ENCODE results near the gene MTHFD1L.
"Not testable (repeated sequence)": the region's sequence is repeated elsewhere in the genome, so short reads cannot be mapped to it uniquely, and the experiment has no call there.

The MTHFD1L gene

DNA sequence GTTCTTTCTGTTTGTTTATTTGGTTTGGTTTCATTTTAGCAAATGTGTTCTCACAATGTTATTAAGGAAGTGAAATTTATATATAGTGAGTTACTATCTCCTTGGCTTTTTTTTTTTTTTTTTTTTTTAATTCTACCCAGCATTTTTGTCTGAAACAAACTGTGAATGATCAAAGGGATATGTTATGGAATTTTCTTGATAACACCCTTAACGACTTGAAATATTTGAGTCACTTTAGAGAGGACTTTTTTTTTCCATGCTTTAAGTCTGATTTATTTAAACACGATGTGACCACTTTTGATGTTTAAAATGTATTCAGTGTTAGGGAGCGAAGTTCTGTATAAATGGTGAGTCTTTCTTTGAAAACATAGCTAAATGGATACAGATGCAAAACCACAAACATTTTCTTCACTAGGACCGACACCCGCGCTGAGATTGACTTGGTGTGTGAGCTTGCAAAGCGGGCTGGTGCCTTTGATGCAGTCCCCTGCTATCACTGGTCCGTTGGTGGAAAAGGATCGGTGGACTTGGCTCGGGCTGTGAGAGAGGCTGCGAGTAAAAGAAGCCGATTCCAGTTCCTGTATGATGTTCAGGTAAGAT lies 149.7 kb downstream of the MTHFD1L start:
- no peak for DNase-seq (ENCODE audit: low spot score)

DNA sequence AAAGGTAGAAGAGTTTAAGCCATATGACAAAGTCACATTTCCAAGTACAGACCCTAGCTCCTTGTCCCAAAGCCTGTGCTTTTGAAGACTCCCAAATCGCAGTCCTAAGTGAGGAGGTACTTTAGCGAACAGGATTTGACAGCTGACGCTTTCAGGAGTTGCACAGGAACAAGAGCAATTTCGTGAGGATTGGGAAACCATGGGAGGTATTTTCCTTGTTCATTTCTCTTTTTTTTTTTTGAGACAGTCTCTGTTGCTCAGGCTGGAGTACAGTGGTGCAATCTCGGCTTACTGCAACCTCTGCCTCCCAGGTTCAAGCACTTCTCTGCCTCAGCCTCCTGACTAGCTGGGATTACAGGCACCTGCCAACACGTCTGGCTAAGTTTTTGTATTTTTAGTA lies 150.6 kb downstream of the MTHFD1L start:
- no peak for DNase-seq (ENCODE audit: low spot score)

DNA sequence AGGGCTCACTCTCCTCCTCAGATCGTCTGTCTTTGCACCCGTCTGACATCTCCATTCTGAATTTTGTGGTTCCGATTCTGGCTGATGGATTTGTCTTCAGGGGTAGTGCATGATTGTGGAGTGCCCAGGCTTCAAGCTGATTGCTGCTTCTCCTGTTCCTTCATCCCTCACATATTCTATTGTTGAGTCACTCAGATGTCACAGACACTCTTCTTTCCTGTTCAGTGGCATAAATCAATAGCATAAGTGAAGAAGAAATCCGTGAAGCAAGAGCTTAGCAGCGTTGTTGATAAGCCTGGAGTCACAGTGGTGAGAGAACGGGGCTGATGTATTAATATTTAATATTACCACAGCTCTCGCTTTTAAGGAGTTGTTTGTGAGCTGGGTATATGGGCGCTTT lies 152.5 kb downstream of the MTHFD1L start:
- no peak for DNase-seq (ENCODE audit: low spot score)

DNA sequence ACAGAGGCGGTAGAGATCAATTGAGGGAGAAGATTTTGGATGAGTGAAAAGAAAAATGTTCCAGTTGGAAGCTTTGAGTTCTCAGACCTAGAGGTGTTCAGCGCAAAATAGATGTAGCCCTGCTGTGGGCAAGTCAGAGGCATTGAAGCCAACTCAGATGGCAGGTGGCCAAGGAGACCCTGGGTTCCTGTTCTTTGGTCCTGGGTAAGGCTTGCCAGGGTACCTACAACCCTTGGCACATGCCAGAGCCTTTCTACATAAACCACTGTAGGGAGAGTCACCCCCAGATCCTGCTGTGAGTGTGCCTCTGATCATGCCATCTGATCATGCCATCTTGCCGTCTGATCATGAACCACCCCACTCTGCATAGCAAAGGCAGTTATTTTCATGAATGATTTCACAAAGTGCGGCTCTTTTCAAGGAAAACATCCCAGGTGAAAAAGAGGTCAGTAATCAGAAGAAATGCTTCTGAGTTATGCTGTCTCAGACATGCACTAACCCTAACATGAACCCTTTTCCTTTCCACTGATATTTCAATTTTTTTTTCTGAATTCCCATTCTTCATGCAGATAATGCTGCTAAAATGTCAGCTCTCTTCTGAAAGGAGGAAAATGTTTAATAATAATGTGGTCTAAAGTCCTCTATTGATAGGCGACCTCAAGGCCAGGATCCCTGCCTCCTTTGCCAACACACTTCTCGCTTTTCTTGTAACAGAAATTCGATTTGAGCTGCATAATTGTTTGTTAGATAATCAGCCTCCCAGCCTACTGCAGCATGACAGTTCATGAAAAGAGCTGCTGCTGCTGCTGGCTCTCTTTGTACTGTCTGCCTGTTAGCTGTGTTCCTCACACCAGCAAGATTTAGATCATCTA lies 153.6 kb downstream of the MTHFD1L start:
- DNase-seq (ENCODE audit: low spot score) = peak; percentile 27

DNA sequence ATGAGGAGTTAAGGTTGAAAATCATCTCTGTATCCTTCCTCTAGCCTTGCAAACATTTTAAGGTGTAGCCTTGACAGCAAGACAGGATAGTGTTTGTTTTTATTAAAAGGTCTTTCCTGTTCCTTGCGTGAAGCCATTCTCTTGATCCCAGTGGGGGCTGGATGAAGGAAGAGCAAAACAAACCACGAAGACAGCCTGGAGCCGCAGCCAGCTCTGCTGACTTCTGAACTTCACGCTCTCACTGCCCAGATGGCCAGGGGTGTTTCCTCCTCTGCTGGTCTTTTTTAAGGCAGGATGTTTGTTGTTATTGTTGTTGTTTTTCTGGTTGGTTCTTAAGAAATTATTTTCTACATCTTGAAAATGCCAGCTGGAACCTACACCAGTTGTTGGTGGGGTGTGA lies 156.4 kb downstream of the MTHFD1L start:
- no peak for DNase-seq (ENCODE audit: low spot score)

DNA sequence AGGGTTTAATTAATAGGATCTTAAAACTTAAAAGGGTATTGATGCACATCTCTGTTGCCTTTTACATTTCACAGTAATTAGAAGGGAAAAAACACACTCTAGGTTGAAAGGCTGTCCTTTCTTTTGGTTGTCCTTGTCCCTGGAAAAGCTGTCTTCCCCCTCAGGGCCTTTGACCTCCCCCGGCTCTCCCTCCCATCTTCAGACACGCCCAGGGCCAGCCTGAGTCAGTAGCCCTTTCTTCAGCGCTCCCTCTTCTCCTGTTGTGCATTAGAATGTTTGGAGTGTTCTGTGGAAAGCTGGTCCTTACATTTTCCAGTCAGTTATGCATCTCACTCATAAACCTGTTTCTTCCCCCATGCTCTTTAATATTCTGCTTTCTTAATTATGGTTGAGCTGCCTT lies 157.0 kb downstream of the MTHFD1L start:
- no peak for DNase-seq (ENCODE audit: low spot score)

DNA sequence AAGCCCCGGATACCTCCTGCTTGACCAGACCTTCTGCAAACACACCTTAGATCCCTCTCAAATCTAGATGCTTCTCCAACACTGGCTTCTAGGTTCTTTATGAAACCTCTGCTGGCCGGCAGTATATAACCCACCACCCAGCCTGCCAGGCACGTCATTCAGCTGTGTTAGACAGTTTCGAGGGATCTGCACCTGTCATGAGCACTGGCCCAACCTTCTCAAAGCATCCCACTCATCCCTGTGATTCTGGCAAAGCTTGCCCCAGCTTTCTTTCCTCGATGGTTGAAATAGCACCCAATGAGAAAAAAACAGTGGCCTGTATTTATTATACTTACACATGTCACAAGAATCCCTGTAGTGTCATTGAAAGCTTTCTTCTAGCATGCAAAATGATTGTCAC lies 157.8 kb downstream of the MTHFD1L start:
- DNase-seq (ENCODE audit: low spot score) = no peak

DNA sequence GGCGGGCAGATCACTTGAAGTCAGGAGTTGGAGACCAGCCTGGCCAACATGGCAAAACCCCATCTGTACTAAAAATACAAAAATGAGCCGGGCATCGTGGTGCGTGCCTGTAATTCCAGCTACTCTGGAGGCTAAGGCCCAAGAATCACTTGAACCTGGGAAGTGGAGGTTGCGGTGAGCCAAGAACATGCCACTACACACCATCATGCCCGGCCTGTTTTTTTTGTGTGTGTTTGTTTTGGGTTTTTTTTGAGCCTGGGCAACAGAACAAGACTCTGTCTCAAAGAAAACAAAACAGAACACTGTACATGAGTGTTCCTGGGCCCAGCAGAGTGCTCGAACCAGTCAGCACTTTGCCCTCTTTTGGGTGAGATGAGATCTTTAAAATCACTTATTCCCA lies 159.1 kb downstream of the MTHFD1L start:
- no peak for DNase-seq (ENCODE audit: low spot score)

DNA sequence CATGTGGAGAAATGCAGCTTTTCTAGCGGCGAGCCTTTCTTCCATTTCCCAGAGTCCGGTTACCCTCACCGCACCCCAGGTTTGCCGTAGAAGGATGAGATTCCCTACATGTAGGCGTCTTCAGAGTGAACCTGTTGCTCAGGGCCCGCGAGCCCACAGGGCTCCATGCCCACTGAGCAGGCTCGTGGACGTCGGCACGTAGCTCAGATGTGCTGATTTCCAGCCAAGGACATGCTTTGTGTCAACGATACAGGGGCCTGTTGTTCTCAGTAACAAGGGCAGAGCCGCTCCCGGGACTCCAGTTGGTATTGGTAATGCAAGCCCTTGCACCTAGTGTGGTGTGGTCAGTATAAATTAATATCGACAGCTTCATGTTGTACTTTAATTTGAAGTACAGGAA lies 159.6 kb downstream of the MTHFD1L start:
- no peak for DNase-seq (ENCODE audit: low spot score)

DNA sequence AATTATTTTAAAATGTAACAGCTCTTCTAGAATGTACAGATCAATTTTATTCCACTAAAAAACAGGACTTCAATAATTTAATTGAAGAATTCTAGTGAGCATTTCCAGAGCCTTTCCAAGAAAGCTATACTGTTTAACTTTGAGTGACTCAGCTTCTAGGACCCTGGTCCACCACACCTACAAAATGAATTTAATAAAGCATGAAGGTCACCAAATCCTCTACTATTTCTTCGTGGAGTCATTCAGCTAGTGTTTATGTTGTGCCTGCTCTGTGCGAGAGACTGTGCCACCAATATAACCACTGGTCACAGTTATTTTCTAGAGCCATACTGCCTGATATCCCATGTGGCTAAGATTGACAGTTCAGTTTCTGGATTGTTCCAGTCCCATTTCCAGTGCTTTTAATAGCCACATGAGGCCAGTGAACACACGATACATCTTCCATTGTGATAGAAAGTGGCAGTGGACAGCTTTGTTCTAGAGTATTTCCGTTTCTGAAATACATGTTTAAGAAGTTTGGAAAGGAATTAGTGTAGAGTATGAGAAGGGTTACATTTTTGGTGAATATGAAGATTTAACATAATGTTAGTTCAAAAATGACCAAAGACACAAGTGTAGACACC lies 160.7 kb downstream of the MTHFD1L start:
- DNase-seq (ENCODE audit: low spot score) = no peak

DNA sequence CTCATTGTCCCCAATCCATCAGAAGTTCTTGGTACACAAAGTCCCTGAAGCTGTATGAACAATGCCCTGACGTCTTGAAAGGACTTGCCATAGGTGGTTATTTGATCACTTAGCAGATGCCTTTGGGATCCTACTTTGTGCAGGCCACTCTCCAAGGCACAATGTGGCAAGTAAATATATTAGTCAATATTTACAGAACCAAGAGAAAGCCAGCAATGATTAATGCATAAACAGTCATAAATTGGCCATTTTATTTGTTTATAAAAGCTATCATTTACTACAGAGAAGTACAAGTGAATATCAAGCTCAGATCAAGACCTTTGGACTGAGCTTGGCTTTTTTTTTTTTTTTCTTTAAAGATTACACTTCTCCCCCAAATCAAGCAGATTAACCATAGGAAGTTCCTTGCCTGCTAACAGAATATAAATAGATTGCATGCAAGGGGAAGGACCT lies 161.8 kb downstream of the MTHFD1L start:
- no peak for DNase-seq (ENCODE audit: low spot score)

DNA sequence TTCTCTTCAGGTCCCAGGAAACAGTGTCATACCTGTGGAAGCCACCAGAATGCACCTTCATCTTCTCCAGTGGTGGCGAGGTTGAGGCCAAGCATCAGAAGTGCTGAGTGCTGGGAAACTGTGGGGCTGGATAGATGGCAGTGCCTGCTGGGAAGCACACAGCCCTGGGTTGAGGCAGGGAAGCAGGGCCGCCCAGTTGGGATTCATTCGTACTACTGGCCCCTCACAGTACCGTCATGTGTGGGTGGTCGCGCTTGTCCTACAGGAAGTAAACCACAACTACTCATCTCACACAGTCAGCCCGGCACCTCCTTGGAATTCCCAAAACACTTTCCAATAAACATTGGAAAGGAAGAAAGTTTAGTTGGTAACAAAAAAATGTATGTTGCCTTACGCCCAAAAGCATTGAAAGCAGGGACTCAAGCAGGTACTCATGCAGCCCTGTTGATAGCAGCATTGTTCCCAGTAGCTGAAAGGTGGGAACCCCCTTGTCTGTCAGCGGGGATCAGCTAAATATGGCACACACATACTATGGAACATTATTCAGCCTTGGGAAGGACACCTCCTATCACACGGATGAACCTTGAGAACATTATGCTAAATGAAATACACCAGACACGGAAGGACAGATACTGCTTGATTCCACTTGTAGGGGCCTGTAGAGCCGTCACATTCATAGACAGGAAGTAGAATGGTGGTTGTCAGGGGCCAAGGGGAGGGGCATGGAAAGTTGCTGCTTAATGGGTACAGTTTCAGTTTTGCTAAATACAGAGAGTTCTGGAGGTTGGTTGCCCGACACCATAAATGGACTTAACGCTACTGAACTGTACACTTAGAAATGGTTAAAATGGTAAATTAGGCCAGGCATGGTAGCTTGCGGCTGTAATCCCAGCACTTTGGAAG lies 162.7 kb downstream of the MTHFD1L start:
- no peak for DNase-seq (ENCODE audit: low spot score)

DNA sequence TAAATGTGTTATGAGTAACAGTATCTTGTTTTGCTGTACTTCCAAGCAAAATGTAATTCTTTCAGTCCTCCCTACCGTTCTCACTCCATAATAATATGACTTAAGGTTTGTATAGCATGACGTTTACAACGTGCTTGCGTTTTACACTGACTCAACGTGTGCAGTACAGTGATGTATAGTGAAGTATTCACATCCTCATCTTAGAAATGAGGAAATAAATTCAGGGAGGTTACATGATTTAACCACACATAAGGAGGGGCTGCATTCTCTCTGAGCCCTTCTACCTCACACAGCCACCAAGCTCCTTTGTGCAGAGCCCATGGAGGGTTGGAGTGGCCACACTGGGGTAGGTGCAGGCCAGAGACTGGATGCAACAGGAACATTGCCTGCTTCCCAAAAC lies 164.5 kb downstream of the MTHFD1L start:
- no peak for DNase-seq (ENCODE audit: low spot score)

DNA sequence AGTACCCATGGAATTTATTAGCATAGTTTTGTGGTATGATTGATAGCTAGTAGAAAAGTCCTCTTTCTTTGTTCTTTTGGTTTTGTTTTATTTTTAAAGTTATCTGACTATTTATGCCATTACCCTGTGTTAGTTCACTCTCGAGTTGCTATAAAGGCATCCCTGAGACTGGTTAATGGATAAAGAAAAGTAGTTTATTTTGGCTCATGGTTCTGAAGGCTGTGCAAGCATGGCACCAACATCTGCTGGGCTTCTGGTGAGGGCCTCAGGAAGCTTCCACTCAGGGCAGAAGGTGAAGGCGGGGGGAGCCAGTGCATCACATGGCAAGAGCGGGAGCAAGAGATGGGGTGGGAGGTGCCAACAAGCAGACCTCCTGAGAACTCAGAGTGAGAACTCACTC lies 166.5 kb downstream of the MTHFD1L start:
- no peak for DNase-seq (ENCODE audit: low spot score)

DNA sequence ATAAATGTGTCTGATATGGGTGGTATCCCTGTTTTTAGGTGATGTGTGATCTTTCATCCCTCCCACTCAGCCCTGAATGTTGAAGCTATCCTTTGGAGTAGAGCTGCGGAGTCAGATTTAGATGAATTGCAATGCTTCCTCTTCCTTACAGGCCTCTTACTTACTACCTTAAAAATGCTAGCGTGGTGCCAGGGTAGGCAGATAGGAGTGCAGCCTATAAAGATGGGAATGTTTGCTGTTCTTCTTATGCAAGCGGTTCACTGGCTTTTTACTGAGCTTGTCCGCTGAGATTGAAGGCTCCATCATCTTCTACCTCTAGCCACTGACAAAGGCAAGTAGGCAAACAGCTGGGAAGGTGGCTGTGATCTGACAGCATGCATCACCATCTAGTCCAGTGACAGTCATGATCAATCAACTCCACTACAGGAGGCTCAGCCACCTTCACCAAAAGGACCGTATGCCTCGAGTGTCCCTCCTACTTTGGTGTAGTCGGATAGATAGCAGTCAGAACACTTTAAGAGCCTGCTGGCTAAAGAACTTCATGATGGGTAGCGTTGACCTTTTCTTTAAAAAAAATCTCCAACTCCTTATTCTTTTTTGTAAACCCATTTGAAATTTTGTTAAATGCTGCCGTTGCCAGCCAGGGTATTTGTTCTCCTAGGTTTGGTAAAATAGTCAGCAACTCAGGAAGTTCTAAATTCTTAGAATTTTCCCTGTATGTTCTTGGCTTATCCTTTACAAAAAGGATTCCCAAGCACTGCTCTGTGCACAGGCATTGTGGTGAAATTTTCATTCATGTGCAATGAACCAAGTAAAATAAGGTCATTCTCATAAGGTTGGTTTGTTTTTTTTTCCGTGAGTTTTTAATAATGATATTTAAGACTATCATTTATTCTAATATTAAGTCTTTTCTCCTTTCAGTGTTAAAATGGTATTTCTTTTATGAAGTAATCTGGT lies 169.6 kb downstream of the MTHFD1L start:
- no peak for DNase-seq (ENCODE audit: low spot score)

DNA sequence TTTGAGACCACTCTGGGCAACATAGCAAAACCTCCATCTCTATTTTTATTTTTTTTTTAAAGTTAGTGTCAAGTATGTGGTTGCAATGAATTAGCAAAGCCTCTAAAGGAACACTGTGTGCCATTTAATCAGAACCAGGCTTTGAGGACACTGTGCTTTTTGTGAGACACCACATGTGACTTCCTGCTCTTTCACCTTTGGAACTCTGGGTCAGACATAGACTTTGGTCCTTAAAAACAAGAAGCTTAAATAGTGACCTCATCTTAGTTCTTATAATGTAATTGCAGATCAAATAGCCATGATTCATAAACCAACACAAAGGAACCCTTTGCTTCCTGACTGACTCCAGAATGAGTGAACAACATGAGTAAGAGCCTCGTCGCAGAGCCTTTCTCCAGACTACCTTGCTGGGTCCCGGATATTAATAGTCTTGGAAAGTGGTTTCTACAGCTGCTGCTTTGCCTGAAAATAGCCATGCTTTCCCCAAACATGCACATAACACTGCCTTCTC lies 170.8 kb downstream of the MTHFD1L start:
- DNase-seq (ENCODE audit: low spot score) = not testable (repeated sequence)

DNA sequence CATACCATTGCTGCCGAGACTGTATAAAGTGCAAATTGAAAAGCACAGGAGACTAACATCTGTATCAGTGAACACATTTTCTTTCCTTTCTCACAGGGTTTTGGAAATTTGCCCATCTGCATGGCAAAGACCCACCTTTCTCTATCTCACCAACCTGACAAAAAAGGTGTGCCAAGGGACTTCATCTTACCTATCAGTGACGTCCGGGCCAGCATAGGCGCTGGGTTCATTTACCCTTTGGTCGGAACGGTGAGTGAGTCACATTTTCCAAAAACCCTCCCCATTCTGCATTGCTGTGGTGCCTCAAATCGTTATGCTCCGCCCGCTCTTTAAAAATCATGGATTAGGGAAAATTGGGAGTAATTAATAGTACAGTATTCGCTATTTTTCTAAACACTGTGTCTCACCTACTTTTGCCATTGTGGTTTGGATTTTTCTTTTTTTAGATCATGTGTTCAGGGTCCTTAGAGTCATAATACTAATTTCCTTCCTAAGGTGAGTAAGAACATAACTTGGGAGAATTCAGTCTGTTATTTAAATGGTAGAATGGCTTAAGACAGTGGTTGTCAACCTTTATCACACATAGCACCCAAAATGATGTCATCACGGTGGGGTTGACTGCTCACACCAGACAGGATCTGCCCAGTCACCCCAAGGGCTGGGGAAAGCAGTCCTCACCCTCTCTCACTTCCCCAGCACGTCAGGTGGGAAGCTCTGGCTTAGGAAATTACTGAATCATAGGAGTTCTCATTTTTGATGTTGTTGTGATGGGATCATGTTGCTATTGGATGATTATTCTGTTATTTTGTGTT lies 171.6 kb downstream of the MTHFD1L start:
- DNase-seq (ENCODE audit: low spot score) = no peak

DNA sequence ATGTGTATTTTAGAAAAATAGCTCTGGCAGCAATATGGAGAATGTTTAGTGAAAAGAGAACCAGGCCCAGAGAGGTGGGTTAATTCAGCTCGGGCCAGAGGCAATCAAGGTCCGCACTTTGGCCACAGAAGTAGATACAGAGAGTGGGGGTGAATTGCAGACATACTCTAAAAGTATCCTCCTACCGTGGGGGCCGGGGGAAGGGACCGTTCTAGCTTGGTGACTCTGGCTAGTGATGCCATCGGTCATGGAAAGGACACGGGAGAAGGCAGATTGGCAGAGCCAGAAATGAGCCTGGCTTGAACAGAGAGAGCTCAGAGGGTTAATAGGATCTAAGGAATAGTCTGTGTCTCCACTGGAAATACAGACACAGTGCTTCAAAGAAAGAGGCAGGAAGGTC lies 173.1 kb downstream of the MTHFD1L start:
- DNase-seq (ENCODE audit: low spot score) = no peak

DNA sequence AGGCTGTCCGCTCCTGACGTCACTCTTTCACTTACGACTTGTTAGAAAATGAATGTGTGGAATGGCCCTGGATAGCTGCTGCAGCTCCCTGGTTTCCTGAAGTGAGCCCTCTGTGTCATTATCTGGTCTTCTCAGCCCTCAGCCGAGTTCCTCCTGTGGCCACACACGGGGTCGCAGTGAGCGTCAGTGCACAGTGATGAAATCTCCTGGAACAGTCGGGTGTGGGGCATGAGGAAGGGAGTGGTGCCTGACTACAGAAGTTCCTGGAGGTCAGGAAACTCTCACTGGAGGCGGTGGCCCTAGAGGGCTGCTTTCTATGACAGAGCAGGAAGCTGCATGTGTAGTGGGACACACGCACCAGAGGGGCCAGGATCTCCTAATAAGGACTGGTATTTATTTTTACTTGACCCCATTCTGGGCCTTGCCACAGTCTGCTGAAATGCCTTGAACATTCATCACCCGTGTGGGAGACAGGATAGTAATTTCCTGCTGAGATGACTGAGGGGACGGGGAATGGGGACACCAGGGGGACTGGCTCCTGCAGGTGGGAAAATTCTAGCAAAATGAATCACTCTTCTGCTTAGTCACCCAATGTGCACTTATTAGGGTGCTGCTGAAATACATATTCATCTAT lies 175.5 kb downstream of the MTHFD1L start:
- not testable (repeated sequence) for DNase-seq (ENCODE audit: low spot score)

Measured in cerebellar cortex (tissue), 1 donor.